Cortex of kidney (tissue), 1 donor: Measurements from ENCODE around the gene SPATA24.
"Not testable (repeated sequence)": the region's sequence is repeated elsewhere in the genome, so short reads cannot be mapped to it uniquely, and the experiment has no call there.

Experiments used
- DNase-seq: peaks from one replicate; lab custom pipeline; 2025; lab: John Stamatoyannopoulos, UW

The SPATA24 gene

GRCh38 chr5:139382807-139383206, 21.1 kb downstream of the SPATA24 start:
- no peak for DNase-seq

GRCh38 chr5:139381837-139382761, 21.8 kb downstream of the SPATA24 start:
- no peak for DNase-seq

GRCh38 chr5:139379626-139380449, 24.1 kb downstream of the SPATA24 start:
- DNase-seq: no peak

GRCh38 chr5:139378941-139379361, 24.9 kb downstream of the SPATA24 start:
- no peak for DNase-seq

- DNase-seq: no peak
Measured at GRCh38 chr5:139378101-139378825, 25.6 kb downstream of the SPATA24 start.

- no peak for DNase-seq
Measured at GRCh38 chr5:139377226-139377625, 26.7 kb downstream of the SPATA24 start.

GRCh38 chr5:139376364-139376763, 27.5 kb downstream of the SPATA24 start:
- DNase-seq: no peak

GRCh38 chr5:139374909-139375308, 29.0 kb downstream of the SPATA24 start:
- no peak for DNase-seq

GRCh38 chr5:139371482-139372435, 32.1 kb downstream of the SPATA24 start:
- no peak for DNase-seq

GRCh38 chr5:139369181-139369580, 34.7 kb downstream of the SPATA24 start:
- DNase-seq: no peak

GRCh38 chr5:139368613-139369012, 35.3 kb downstream of the SPATA24 start:
- DNase-seq: no peak

GRCh38 chr5:139364466-139364865, 39.4 kb downstream of the SPATA24 start:
- DNase-seq: no peak

GRCh38 chr5:139363937-139364336, 40.0 kb downstream of the SPATA24 start:
- no peak for DNase-seq

GRCh38 chr5:139361835-139362429, 42.0 kb downstream of the SPATA24 start:
- DNase-seq: no peak

GRCh38 chr5:139360384-139360783, 43.5 kb downstream of the SPATA24 start:
- no peak for DNase-seq

GRCh38 chr5:139358064-139358463, 45.8 kb downstream of the SPATA24 start:
- no peak for DNase-seq

- DNase-seq: not testable (repeated sequence)
Measured at GRCh38 chr5:139355900-139356299, 48.0 kb downstream of the SPATA24 start.

- DNase-seq: no peak
Measured at GRCh38 chr5:139354186-139354585, 49.7 kb downstream of the SPATA24 start.

- not testable (repeated sequence) for DNase-seq
Measured at GRCh38 chr5:139347863-139348262, 56.0 kb downstream of the SPATA24 start.
